NB4 (cell line): Measurements from ENCODE around the gene OSR1.

Experiments used
- DNase-seq: peaks from one replicate; pipeline ENCODE4 v3.0.0; 2010; ENCODE audit warnings: low read depth
- H3K4me3 ChIP-seq: one replicate; pipeline ENCODE4 v1.5.1; 2011; ENCODE audit warnings: mild to moderate bottlenecking, low read depth, low read length, moderate library complexity
- MYC ChIP-seq: IDR thresholded peaks from 2 replicates; pipeline ENCODE4 v1.6.1; 2011; ENCODE audit warnings: low read depth, low read length
- POLR2A ChIP-seq: IDR thresholded peaks from 2 replicates; pipeline ENCODE4 v1.6.1; 2011; ENCODE audit warnings: mild to moderate bottlenecking; ENCODE audit not compliant: insufficient read length; ENCODE audit errors: extremely low read depth
- TF ChIP-seq, protein P1 (sequence below): IDR thresholded peaks from one replicate; pipeline ENCODE4 v1.5.1; 2012; ENCODE audit warnings: low read depth, low read length
- TF ChIP-seq, protein P2 (sequence below): IDR thresholded peaks from 2 replicates; pipeline ENCODE4 v1.6.1; 2011; ENCODE audit warnings: low read depth, low read length

Gene OSR1

DNA sequence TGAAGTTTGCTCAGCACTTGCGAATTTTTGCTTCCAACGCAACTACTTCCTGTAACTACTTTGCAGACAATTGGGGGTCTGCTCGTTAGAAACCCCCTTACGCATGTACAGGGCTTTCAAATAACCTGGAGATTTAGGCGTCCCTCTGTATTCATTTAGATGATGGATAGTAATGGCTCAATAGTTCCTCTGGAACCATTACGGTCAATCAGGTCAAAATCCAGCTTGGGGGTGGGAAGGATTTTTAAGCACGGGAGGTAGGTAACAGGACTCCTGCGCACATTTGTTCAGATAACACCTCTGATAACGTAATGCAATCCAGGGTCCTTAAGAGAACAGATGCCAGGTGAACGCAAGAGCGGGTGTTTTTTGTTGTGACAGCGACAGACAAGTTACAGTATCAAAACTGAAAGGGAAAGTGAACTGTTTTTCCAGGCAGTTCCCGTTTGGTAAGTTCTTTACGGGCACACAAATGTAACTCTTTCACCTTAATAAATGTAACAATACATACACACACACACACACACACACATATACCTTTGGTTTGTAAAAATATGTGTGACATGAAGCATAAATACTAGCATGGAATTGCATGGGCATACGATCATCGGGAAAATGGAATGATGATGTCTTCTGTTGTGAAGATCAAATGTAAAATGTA, 3.8 kb upstream of the OSR1 start:
- peak; percentile 34 for DNase-seq
- no peak for TF ChIP-seq POLR2A
- TF ChIP-seq, protein P1, sequence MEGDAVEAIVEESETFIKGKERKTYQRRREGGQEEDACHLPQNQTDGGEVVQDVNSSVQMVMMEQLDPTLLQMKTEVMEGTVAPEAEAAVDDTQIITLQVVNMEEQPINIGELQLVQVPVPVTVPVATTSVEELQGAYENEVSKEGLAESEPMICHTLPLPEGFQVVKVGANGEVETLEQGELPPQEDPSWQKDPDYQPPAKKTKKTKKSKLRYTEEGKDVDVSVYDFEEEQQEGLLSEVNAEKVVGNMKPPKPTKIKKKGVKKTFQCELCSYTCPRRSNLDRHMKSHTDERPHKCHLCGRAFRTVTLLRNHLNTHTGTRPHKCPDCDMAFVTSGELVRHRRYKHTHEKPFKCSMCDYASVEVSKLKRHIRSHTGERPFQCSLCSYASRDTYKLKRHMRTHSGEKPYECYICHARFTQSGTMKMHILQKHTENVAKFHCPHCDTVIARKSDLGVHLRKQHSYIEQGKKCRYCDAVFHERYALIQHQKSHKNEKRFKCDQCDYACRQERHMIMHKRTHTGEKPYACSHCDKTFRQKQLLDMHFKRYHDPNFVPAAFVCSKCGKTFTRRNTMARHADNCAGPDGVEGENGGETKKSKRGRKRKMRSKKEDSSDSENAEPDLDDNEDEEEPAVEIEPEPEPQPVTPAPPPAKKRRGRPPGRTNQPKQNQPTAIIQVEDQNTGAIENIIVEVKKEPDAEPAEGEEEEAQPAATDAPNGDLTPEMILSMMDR, result no peak
- TF ChIP-seq MYC, result no peak
- TF ChIP-seq, protein P2, sequence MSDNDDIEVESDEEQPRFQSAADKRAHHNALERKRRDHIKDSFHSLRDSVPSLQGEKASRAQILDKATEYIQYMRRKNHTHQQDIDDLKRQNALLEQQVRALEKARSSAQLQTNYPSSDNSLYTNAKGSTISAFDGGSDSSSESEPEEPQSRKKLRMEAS, result no peak
- peak overlapping the region; percentile 64 for H3K4me3 ChIP-seq

DNA sequence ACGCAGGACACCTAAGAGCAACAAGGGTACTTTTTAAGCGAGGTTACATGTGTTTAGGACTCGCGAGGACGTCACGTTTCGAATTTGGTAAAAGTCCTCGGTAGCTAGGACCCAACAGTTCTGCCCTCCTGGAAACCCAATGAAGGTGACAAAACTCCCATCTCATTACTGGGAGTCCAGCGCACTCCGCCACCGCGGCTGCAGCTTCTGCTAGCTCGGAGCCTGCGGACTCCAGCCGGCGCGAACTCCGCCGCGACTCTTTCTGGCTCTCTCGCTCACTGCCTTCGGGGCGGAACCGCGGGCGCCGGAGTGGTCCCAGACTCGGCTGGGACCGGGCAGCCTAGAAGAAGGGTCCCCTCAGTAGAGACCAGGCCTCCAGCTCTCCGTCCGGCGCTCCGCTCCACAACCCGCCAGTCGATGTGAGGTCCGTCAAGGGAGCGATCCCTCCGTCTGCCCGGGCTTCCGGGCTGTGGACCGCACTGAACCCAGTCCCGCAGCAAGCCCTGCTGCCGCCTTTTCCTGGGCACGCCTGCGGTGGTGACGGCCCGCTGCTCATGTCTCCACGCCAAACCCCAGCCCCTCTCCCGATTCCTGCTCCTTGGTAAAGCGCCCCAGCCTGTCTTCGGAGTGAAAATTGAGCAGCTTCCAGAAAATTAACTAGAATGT, 3.0 kb upstream of the OSR1 start:
- H3K4me3 ChIP-seq, result no peak overlapping the region
- DNase-seq, result no peak
- TF ChIP-seq POLR2A, result no peak
- TF ChIP-seq, protein P1, result no peak
- no peak for TF ChIP-seq MYC
- TF ChIP-seq, protein P2, result no peak

DNA sequence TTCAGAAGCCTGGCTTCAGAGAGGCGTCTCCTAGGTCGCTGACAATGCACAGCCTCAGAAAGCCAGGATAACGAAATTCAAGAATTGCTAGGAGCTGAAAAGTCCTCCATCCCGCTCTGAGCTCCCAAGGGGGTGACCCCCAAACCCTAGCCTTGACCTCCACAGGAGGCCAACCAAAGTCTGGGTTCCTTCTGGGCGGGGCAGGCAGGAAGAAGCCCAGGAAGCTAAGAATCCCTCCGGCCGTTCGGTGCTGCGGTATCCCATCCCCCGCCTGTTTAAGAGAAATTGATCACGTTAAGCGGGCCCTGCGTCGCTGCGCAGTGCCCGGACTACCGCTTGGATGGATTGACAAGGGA, 2.5 kb upstream of the OSR1 start:
- DNase-seq, result no peak
- TF ChIP-seq POLR2A (no peak), MYC (no peak)
- TF ChIP-seq, protein P2, result no peak
- TF ChIP-seq, protein P1, result no peak
- no peak overlapping the region for H3K4me3 ChIP-seq

DNA sequence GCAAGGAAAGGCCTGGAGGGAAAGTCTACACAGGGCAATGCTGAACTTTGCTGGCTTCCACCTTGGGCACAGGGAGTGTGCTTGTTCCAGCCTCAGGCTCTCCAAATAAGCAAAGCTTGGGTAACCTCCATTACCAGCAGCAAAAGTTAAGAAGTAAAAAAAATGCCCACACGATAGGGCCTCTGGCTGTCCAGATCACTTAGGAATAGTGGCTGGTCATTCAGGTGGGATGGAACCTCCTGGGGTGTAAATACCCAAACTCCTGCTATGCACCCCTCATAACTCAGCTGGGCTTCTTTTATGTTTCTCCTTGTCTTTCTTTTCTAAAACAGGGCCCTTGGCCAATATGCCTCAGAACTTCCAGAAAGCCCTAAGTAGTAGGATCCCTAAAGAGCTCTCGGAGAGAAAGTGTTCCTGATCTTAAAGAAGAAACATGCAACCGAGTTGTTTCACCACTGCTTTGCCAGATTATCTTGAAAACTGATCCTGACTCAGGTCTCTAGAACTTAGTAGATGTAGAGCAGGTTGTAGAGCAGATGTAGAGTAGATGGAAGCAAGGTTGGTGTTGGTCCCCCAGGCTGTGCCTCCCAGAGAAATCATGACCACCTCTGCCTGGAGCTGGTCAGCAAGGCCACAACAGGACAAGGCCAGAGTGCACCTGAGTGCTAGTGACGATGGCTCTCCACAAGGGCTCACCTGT, 2.0 kb upstream of the OSR1 start:
- no peak for TF ChIP-seq POLR2A
- no peak for TF ChIP-seq MYC
- TF ChIP-seq, protein P2, result no peak
- TF ChIP-seq, protein P1, result no peak
- no peak for DNase-seq
- no peak overlapping the region for H3K4me3 ChIP-seq

DNA sequence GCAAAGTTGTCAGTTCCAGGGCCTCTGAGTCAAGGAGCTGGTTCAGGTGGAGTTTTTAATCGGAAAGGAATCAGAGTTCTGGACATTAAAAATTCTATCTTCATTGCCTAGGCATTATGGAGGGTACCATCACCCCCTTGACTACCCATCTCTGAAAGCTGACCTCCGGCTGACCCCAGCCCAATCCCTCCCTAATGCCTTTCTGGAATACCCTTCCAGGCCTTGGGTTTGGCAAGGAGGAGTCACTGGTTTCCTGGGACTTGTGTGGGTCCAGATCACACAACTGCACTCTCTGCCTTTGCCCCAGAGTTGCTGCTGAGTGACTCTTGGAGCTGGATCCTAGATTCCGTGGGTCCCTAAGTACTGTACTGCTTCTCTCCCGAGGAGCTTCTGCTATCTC, 1.0 kb upstream of the OSR1 start:
- TF ChIP-seq, protein P1, result no peak
- TF ChIP-seq MYC, result no peak
- no peak for TF ChIP-seq POLR2A
- TF ChIP-seq, protein P2, result no peak
- H3K4me3 ChIP-seq, result no peak overlapping the region
- no peak for DNase-seq
